SK-N-SH (cell line): ENCODE results near the gene TUBGCP2. TPM values are rescaled to one million over a fixed set of nuclear protein-coding genes. Genes with fewer than 3 reads are reported as not detected.
A peak's percentile ranks its signal among the peaks of the same experiment; 100 is the strongest.

Experiments
- CTCF ChIA-PET: fragments of 300-600, 350-600 bp; formaldehyde crosslinking; extraction: SDS; loops from one replicate; lab custom pipeline; 2021; lab: Yijun Ruan, JAX
- POLR2A ChIA-PET: fragments of 350-600 bp; sonication (Branson Sonifier 250); formaldehyde crosslinking; extraction: SDS; loops from one replicate; lab custom pipeline; 2020; ENCODE audit warnings: antibody characterized with exemption, inconsistent platforms; lab: Yijun Ruan, JAX
- DNase-seq: peaks from one replicate; pipeline ENCODE4 v3.0.0; 2012
- H2AFZ ChIP-seq: fragments of 200-600 bp; sonication (generic); 2 replicates; pipeline ENCODE4 v1.8.1; 2016; ENCODE audit warnings: antibody characterized with exemption, mild to moderate bottlenecking, low read depth
- H3F3A ChIP-seq: fragments of 200-600 bp; sonication (generic); replicated peaks from 2 replicates; pipeline ENCODE3; 2016; ENCODE audit warnings: antibody characterized with exemption, mild to moderate bottlenecking; ENCODE audit not compliant: insufficient read depth
- H3K27ac ChIP-seq, 2 experiments: fragments of 200-500 bp in 1 of 2; fragments of 200-600 bp in 1 of 2; sonication (Bioruptor generic) in 1 of 2; sonication (generic), shearing (Covaris generic) in 1 of 2; 2 replicates each; pipeline versions ENCODE4 v1.5.1 to v1.6.1; 2014 to 2016; ENCODE audit warnings: low read depth in 2 of 2, inconsistent platforms in 1 of 2, low read length in 1 of 2, mild to moderate bottlenecking in 1 of 2, mixed read lengths in 1 of 2
- H3K27me3 ChIP-seq: fragments of 200-600 bp; sonication (generic), shearing (Covaris generic); 2 replicates; pipeline ENCODE4 v1.6.1; 2016; ENCODE audit warnings: mixed run types; ENCODE audit not compliant: insufficient read depth
- H3K36me3 ChIP-seq, 2 experiments: fragments of 200-500 bp in 1 of 2; fragments of 200-600 bp in 1 of 2; sonication (Bioruptor generic) in 1 of 2; sonication (generic) in 1 of 2; replicated peaks in 1 of 2; 2 replicates each; pipeline versions ENCODE3 to v1.5.1; 2014 to 2016; ENCODE audit warnings: low read length in 1 of 2, mild to moderate bottlenecking in 1 of 2; ENCODE audit not compliant: insufficient read depth in 2 of 2, control insufficient read depth in 1 of 2
- H3K4me1 ChIP-seq, 2 experiments: fragments of 200-500 bp in 1 of 2; fragments of 200-600 bp in 1 of 2; sonication (Bioruptor generic) in 1 of 2; sonication (generic), shearing (Covaris generic) in 1 of 2; 2 replicates each; pipeline versions ENCODE4 v1.5.1 to v1.6.1; 2014 to 2016; ENCODE audit warnings: low read depth in 1 of 2, low read length in 1 of 2, mixed run types in 1 of 2; ENCODE audit not compliant: insufficient read depth in 2 of 2, control insufficient read depth in 1 of 2
- H3K4me2 ChIP-seq: fragments of 200-600 bp; sonication (generic), shearing (Covaris generic); 2 replicates; pipeline ENCODE4 v1.6.1; 2017; ENCODE audit warnings: mixed run types
- H3K4me3 ChIP-seq, 2 experiments: fragments of 200-500 bp in 1 of 2; fragments of 200-600 bp in 1 of 2; sonication (Bioruptor generic) in 1 of 2; sonication (generic), shearing (Covaris generic) in 1 of 2; 2 replicates each; pipeline versions ENCODE4 v1.5.1 to v1.8.1; 2014 to 2016; ENCODE audit warnings: low read depth in 2 of 2, inconsistent platforms in 1 of 2, low read length in 1 of 2, mild to moderate bottlenecking in 1 of 2, mixed read lengths in 1 of 2, moderate library complexity in 1 of 2
- H3K79me2 ChIP-seq: fragments of 200-600 bp; sonication (generic); 2 replicates; pipeline ENCODE4 v1.8.1; 2017; ENCODE audit warnings: mild to moderate bottlenecking; ENCODE audit not compliant: insufficient read depth
- H3K9ac ChIP-seq: fragments of 200-600 bp; sonication (generic); 2 replicates; pipeline ENCODE4 v1.6.1; 2017; ENCODE audit warnings: mixed run types
- H3K9me2 ChIP-seq: fragments of 200-600 bp; sonication (generic); 2 replicates; pipeline ENCODE4 v1.6.1; 2017; ENCODE audit warnings: mixed run types
- H3K9me3 ChIP-seq: fragments of 200-600 bp; sonication (generic); 2 replicates; pipeline ENCODE4 v1.6.1; 2017; ENCODE audit warnings: mixed run types, mild to moderate bottlenecking, moderate library complexity
- H4K20me1 ChIP-seq: fragments of 200-600 bp; sonication (generic); 2 replicates; pipeline ENCODE4 v1.6.1; 2017; ENCODE audit warnings: mild to moderate bottlenecking, mixed run types; ENCODE audit not compliant: insufficient read depth
- CHD2 ChIP-seq: fragments of 150-350 bp; IDR thresholded peaks from 2 replicates; pipeline ENCODE4 v1.6.1; 2018; ENCODE audit warnings: low read length; ENCODE audit not compliant: partially characterized antibody
- EP300 ChIP-seq, 2 experiments: IDR thresholded peaks; 2 replicates each; pipeline versions ENCODE4 v1.4.0 to v1.6.1; 2012; ENCODE audit warnings: borderline replicate concordance in 1 of 2, low read depth in 1 of 2, low read length in 1 of 2
- FOXM1 ChIP-seq: IDR thresholded peaks from 2 replicates; pipeline ENCODE4 v1.4.0; 2012; ENCODE audit warnings: low read depth, mild to moderate bottlenecking
- GABPA ChIP-seq: IDR thresholded peaks from 2 replicates; pipeline ENCODE4 v1.4.0; 2012; ENCODE audit warnings: low read depth, mild to moderate bottlenecking
- GATA2 ChIP-seq: sonication (generic); formaldehyde crosslinking; IDR thresholded peaks from 2 replicates; pipeline ENCODE4 v1.5.0; 2020; ENCODE audit warnings: mild to moderate bottlenecking, missing genetic modification reagents
- JUND ChIP-seq: IDR thresholded peaks from 2 replicates; pipeline ENCODE4 v1.4.0; 2012
- MEF2A ChIP-seq: IDR thresholded peaks from 2 replicates; pipeline ENCODE4 v1.4.0; 2012; ENCODE audit warnings: low read depth, borderline replicate concordance
- MXI1 ChIP-seq: IDR thresholded peaks from 2 replicates; pipeline ENCODE4 v1.6.1; 2012; ENCODE audit warnings: mild to moderate bottlenecking, low read depth, low read length, improper control_type of control experiment
- NFIC ChIP-seq: IDR thresholded peaks from 2 replicates; pipeline ENCODE4 v1.4.0; 2012; ENCODE audit warnings: borderline replicate concordance
- NRF1 ChIP-seq: IDR thresholded peaks from 2 replicates; pipeline ENCODE4 v1.6.1; 2012; ENCODE audit warnings: low read depth, mild to moderate bottlenecking, low read length
- POLR2AphosphoS5 ChIP-seq: IDR thresholded peaks from 2 replicates; pipeline ENCODE4 v1.6.1; 2012; ENCODE audit warnings: low read depth, low read length
- RAD21 ChIP-seq: IDR thresholded peaks from 2 replicates; pipeline ENCODE4 v1.6.1; 2012; ENCODE audit warnings: mild to moderate bottlenecking, low read length
- RCOR1 ChIP-seq: fragments of 150-350 bp; IDR thresholded peaks from 2 replicates; pipeline ENCODE4 v1.6.1; 2017; ENCODE audit warnings: antibody characterized with exemption, low read length
- RFX5 ChIP-seq: IDR thresholded peaks from 2 replicates; pipeline ENCODE4 v1.6.1; 2012; ENCODE audit warnings: mild to moderate bottlenecking, improper control_type of control experiment, low read length
- RXRA ChIP-seq: IDR thresholded peaks from 2 replicates; pipeline ENCODE4 v1.4.0; 2012; ENCODE audit warnings: low read depth, mild to moderate bottlenecking, borderline replicate concordance
- SMC3 ChIP-seq: IDR thresholded peaks from 2 replicates; pipeline ENCODE4 v1.6.1; 2012; ENCODE audit warnings: low read depth, low read length, improper control_type of control experiment
- TAF1 ChIP-seq: IDR thresholded peaks from 2 replicates; pipeline ENCODE4 v1.6.1; 2012; ENCODE audit warnings: low read depth, mild to moderate bottlenecking, low read length, moderate library complexity, borderline replicate concordance
- TEAD4 ChIP-seq: IDR thresholded peaks from 2 replicates; pipeline ENCODE4 v1.4.0; 2012; ENCODE audit warnings: mild to moderate bottlenecking, borderline replicate concordance; ENCODE audit not compliant: insufficient read depth
- YY1 ChIP-seq: IDR thresholded peaks from 2 replicates; pipeline ENCODE4 v1.4.0; 2012; ENCODE audit warnings: low read depth, mild to moderate bottlenecking
- WGBS: methylation state at CpG from one replicate; pipeline ENCODE4 v1.1.6; 2017; ENCODE audit warnings: low lambda C conversion rate; 5-methylcytosine and 5-hydroxymethylcytosine counted together
- polyA plus RNA-seq, 3 experiments: library from polyadenylated mRNA; depleted of rRNA; stranded (reverse); fragments of >200 nt; gene quantifications; 2 replicates each; pipeline ENCODE4 v1.2.3, GENCODE V29; 2012
- TF ChIP-seq, protein P1 (sequence below): IDR thresholded peaks from 2 replicates; pipeline ENCODE4 v1.4.0; 2012; ENCODE audit warnings: low read depth, borderline replicate concordance
- TF ChIP-seq, protein P2 (sequence below): fragments of 150-350 bp; IDR thresholded peaks from 2 replicates; pipeline ENCODE4 v1.6.1; 2017; ENCODE audit warnings: antibody characterized with exemption, low read length, low read depth, borderline replicate concordance
- TF ChIP-seq, protein P3 (sequence below): IDR thresholded peaks from 2 replicates; pipeline ENCODE4 v1.4.0; 2012; ENCODE audit warnings: low read depth, borderline replicate concordance
- TF ChIP-seq, protein P4 (sequence below): fragments of 150-350 bp; IDR thresholded peaks from 2 replicates; pipeline ENCODE4 v1.6.1; 2016; ENCODE audit warnings: mild to moderate bottlenecking, low read depth, low read length

TUBGCP2 gene
- polyA plus RNA-seq, 1 of the 3 experiments (the other 2 are of a cell fraction) = 49.1 TPM

DNA sequence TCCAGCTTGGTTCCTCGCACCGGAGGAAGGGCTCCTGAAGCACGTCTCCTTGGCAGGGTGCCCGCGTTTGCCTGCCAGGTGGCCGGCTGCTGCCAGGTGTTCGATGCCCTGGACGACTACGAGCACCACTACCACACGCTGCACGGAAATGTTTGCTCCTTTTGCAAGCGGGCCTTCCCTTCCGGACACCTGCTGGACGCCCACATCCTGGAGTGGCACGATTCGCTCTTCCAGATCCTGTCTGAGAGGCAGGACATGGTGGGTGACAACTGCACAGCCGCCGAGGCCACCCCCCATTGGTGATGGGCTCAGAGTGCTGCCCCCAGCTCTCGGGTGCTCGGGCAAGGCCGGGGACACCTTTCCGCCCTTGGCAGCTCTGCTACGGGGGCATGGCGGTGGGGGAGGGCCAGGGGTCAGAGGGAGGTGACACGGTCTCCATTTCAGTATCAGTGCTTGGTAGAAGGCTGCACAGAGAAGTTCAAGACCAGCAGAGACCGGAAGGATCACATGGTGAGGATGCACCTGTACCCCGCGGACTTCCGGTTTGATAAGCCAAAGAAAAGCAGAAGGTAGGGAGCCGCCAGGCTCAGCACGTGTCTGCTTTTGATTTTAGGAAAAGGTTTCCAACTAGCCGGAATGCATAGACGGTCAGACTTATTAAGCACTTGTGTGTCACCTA lies 1.2 kb upstream of the TUBGCP2 start:
- no peak overlapping the region for H2AFZ ChIP-seq
- CTCF ChIA-PET = interaction anchor here (4.3 kb wide), 1 partner anchor 19 kb away, joined by 24 read pairs; no protein-coding TSS in a partner anchor

DNA sequence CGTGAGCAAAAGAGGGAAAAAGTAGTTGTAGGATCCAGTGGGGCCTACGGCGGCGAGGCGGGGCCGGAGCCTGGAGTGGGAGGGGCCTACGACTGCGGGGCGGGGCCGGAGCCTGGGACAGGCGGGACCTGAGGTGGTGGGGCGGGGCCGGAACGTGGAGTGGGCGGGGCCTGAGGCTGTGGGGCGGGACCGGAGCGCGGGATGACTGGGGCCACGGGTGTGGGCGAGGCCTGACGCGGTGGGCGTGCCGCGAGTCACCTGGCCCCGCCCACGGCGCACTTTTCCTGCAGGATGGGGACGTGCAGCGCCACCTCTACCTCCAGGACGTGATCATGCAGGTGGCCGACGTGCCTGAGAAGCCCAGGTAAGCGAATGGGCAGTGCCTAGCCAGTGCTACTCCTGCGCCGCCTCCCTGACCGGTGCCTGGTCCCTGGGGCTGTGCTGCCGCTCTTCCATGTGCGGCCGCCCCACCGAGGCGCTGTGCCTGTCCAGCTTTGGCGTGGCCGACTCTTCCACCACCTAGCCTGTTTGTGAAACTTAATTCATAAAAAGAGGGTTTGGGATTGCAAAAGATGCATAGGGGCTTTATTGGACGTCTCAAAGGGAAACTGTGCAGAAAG lies 538 bp upstream of the TUBGCP2 start:
- Histone ChIP-seq H3K36me3 (peaks cover 11 to 26% of the 10 kb centered on the region in 2 experiments), H3F3A (peaks cover 13% of the 10 kb centered on the region), H3K4me2 (peak overlapping the region; percentile 96), H3K4me3 (peak overlapping the region; percentile 97 to 98), H3K27me3 (no peaks in the 10 kb centered on the region), H3K9me3 (no peaks in the 10 kb centered on the region), H3K4me1 (peaks cover 8 to 19% of the 10 kb centered on the region in 2 experiments; a peak in 2 of 4 replicates), H3K27ac (peak overlapping the region; percentile 93 to 97), H3K9ac (peak overlapping the region; percentile 94), H2AFZ (peak overlapping the region; percentile 92), H3K9me2 (no peaks in the 10 kb centered on the region), H3K79me2 (peaks cover 47% of the 10 kb centered on the region), H4K20me1 (peaks cover 43% of the 10 kb centered on the region)
- ChIA-PET POLR2A (no interaction called here), CTCF (interaction anchor here (4.3 kb wide), 1 partner anchor 20 kb away, joined by 24 read pairs; no protein-coding TSS in a partner anchor)
- peak; percentile 99 for DNase-seq
- WGBS = 45% methylated on average over 25 of the region's 46 CpGs
- TF ChIP-seq EP300 (IDR thresholded peaks at IDR 0.05; ENCODE audit: borderline replicate concordance in 1 of 2, low read depth in 1 of 2, low read length in 1 of 2) (no peak), RXRA (no peak), POLR2AphosphoS5 (no peak), RCOR1 (no peak), MEF2A (no peak), MXI1 (no peak), RFX5 (no peak), CHD2 (no peak), GABPA (no peak), NFIC (no peak), JUND (no peak)
- TF ChIP-seq, protein P1, sequence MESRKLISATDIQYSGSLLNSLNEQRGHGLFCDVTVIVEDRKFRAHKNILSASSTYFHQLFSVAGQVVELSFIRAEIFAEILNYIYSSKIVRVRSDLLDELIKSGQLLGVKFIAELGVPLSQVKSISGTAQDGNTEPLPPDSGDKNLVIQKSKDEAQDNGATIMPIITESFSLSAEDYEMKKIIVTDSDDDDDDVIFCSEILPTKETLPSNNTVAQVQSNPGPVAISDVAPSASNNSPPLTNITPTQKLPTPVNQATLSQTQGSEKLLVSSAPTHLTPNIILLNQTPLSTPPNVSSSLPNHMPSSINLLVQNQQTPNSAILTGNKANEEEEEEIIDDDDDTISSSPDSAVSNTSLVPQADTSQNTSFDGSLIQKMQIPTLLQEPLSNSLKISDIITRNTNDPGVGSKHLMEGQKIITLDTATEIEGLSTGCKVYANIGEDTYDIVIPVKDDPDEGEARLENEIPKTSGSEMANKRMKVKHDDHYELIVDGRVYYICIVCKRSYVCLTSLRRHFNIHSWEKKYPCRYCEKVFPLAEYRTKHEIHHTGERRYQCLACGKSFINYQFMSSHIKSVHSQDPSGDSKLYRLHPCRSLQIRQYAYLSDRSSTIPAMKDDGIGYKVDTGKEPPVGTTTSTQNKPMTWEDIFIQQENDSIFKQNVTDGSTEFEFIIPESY = no peak
- TF ChIP-seq, protein P2, sequence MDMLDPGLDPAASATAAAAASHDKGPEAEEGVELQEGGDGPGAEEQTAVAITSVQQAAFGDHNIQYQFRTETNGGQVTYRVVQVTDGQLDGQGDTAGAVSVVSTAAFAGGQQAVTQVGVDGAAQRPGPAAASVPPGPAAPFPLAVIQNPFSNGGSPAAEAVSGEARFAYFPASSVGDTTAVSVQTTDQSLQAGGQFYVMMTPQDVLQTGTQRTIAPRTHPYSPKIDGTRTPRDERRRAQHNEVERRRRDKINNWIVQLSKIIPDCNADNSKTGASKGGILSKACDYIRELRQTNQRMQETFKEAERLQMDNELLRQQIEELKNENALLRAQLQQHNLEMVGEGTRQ = no peak

More for the DNA sequence above, 1.2 kb upstream of the TUBGCP2 start:
- peak overlapping the region; percentile 60 for H3K4me2 ChIP-seq
- no peaks in the 10 kb centered on the region for H3K27me3 ChIP-seq
- H3K4me3 ChIP-seq = no peak overlapping the region
- WGBS = 94% methylated on average over 21 of the region's 33 CpGs
- H3K9ac ChIP-seq = no peak overlapping the region
- peaks cover 7 to 26% of the 10 kb centered on the region in 2 experiments for H3K36me3 ChIP-seq
- DNase-seq = no peak
- H3F3A ChIP-seq = peaks cover 16% of the 10 kb centered on the region
- no peak for TF ChIP-seq SMC3
- no peak for TF ChIP-seq TEAD4
- TF ChIP-seq MXI1 = no peak
- no peak for TF ChIP-seq YY1
- no peak for TF ChIP-seq CHD2
- TF ChIP-seq TAF1 = no peak
- TF ChIP-seq GABPA = no peak
- TF ChIP-seq, protein P3, sequence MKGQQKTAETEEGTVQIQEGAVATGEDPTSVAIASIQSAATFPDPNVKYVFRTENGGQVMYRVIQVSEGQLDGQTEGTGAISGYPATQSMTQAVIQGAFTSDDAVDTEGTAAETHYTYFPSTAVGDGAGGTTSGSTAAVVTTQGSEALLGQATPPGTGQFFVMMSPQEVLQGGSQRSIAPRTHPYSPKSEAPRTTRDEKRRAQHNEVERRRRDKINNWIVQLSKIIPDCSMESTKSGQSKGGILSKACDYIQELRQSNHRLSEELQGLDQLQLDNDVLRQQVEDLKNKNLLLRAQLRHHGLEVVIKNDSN = no peak
- no peak for TF ChIP-seq JUND
- no peak for TF ChIP-seq RXRA
- no peak for TF ChIP-seq RFX5
- TF ChIP-seq NRF1 = no peak
- TF ChIP-seq GATA2 = no peak
- TF ChIP-seq RAD21 = no peak
- no peak for TF ChIP-seq MEF2A
- TF ChIP-seq, protein P4, sequence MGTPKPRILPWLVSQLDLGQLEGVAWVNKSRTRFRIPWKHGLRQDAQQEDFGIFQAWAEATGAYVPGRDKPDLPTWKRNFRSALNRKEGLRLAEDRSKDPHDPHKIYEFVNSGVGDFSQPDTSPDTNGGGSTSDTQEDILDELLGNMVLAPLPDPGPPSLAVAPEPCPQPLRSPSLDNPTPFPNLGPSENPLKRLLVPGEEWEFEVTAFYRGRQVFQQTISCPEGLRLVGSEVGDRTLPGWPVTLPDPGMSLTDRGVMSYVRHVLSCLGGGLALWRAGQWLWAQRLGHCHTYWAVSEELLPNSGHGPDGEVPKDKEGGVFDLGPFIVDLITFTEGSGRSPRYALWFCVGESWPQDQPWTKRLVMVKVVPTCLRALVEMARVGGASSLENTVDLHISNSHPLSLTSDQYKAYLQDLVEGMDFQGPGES = no peak
- no peak for TF ChIP-seq NFIC
- TF ChIP-seq FOXM1 = no peak
- H3K4me1 ChIP-seq = peaks cover 8 to 19% of the 10 kb centered on the region in 2 experiments; a peak in 2 of 4 replicates
- H3K27ac ChIP-seq = no peak overlapping the region; a peak in 1 of 4 replicates
- peaks cover 38% of the 10 kb centered on the region for H4K20me1 ChIP-seq
- POLR2A ChIA-PET = no interaction called here
- no peaks in the 10 kb centered on the region for H3K9me2 ChIP-seq
- H3K79me2 ChIP-seq = peaks cover 41% of the 10 kb centered on the region
- H3K9me3 ChIP-seq = no peaks in the 10 kb centered on the region
